Adrenal gland (tissue), 5 donors: ENCODE measurements around the gene INCENP.

Experiments
- CTCF ChIP-seq, 6 experiments: fragments of 450-650 bp in 4 of 6; fragments of 200-600 bp in 2 of 6; sonication (generic) in 1 of 6; IDR thresholded peaks; 1 replicate in 5 of 6; 2 replicates in 1 of 6; pipeline versions ENCODE4 v1.5.1 to v1.8.0; 2016 to 2021; ENCODE audit warnings: antibody characterized with exemption in 6 of 6, mild to moderate bottlenecking in 2 of 6, moderate library complexity in 1 of 6
- POLR2A ChIP-seq, 2 donors: fragments of 450-650 bp; IDR thresholded peaks; one replicate each; pipeline ENCODE4 v1.6.1; 2017; ENCODE audit warnings: antibody characterized with exemption in 2 of 2, mild to moderate bottlenecking in 2 of 2, moderate library complexity in 1 of 2
- donor health status: DM: no; HTN: no; CAD: no.

GRCh38 chr11:62103986-62104385 is 19.8 kb upstream of the INCENP start:
- TF ChIP-seq CTCF (IDR thresholded peaks at IDR 0.05): no peak
- TF ChIP-seq POLR2A (IDR thresholded peaks at IDR 0.05): no peak
